ENCODE data around the gene RBKS.
A peak's percentile ranks its signal among the peaks of the same experiment; 100 is the strongest.

RBKS gene

GRCh38 chr2:27808984-27809383 lies 81.2 kb downstream of the RBKS start (continued):
- TF ChIP-seq ZSCAN18 (tag by site-specific recombination; IDR thresholded peaks at IDR 0.05) (no peak), ZNF114 (tag by site-specific recombination; IDR thresholded peaks at IDR 0.05) (no peak), MZF1 (tag by site-specific recombination; IDR thresholded peaks at IDR 0.05; ENCODE audit: borderline replicate concordance) (no peak), ZNF148 (tag by site-specific recombination; IDR thresholded peaks at IDR 0.05; ENCODE audit: borderline replicate concordance) (no peak), ZIC2 (tag by site-specific recombination; IDR thresholded peaks at IDR 0.05) (no peak), ZNF121 (tag by site-specific recombination; IDR thresholded peaks at IDR 0.05) (no peak), RBAK (tag by site-specific recombination; IDR thresholded peaks at IDR 0.05) (no peak)

- CTCF ChIA-PET: interaction anchor here (0.6 kb wide), 1 partner anchor 91 kb away, joined by 3 read pairs; no protein-coding TSS in a partner anchor
- Histone ChIP-seq H3K36me3 (ENCODE audit: control insufficient read depth in 2 of 2, insufficient read depth in 1 of 2, low read length in 2 of 2) (no peaks in the 10 kb centered on the region), H3K27ac (ENCODE audit: extremely low read depth, low read depth, low read length) (no peak overlapping the region), H3K9me3 (ENCODE audit: control insufficient read depth, insufficient read depth, low read depth, low read length) (no peaks in the 10 kb centered on the region), H3K4me3 (ENCODE audit: low read depth, low read length) (no peak overlapping the region), H3K4me1 (ENCODE audit: control insufficient read depth, insufficient read depth, low read length) (no peaks in the 10 kb centered on the region)
- POLR2A ChIA-PET: no interaction called here
- no peak for TF ChIP-seq ZNF837 (tag by site-specific recombination; IDR thresholded peaks at IDR 0.05)
- TF ChIP-seq ZNF473 (tag by site-specific recombination; IDR thresholded peaks at IDR 0.05): no peak
- TF ChIP-seq RBAK (tag by site-specific recombination; IDR thresholded peaks at IDR 0.05): no peak
- no peak for TF ChIP-seq ZNF157 (tag by site-specific recombination; IDR thresholded peaks at IDR 0.05)
- TF ChIP-seq ZSCAN16 (tag by site-specific recombination; IDR thresholded peaks at IDR 0.05): no peak
- no peak for TF ChIP-seq ZNF433 (tag by site-specific recombination; IDR thresholded peaks at IDR 0.05; ENCODE audit: low read depth)
These were observed 81.8 kb downstream of the RBKS start for GRCh38 chr2:27808418-27808817.

GRCh38 chr2:27807476-27807875 lies 82.7 kb downstream of the RBKS start:
- Histone ChIP-seq H3K4me3 (ENCODE audit: low read depth, low read length) (no peak overlapping the region), H3K27ac (ENCODE audit: extremely low read depth, low read depth, low read length) (no peak overlapping the region), H3K9me3 (ENCODE audit: control insufficient read depth, insufficient read depth, low read depth, low read length) (no peaks in the 10 kb centered on the region), H3K4me1 (ENCODE audit: control insufficient read depth, insufficient read depth, low read length) (no peaks in the 10 kb centered on the region), H3K36me3 (ENCODE audit: control insufficient read depth in 2 of 2, insufficient read depth in 1 of 2, low read length in 2 of 2) (no peaks in the 10 kb centered on the region)
- ChIA-PET CTCF (interaction anchor here (0.6 to 0.9 kb wide), 6 partner anchors 12 to 209 kb away, joined by 3 to 4 read pairs (median 4); no protein-coding TSS in a partner anchor), POLR2A (no interaction called here)
- TF ChIP-seq ZNF654 (tag by site-specific recombination; IDR thresholded peaks at IDR 0.05; ENCODE audit: low read depth) (peak; percentile 44), ZNF621 (tag by site-specific recombination; IDR thresholded peaks at IDR 0.05) (no peak), ZXDB (tag by site-specific recombination; IDR thresholded peaks at IDR 0.05) (no peak), CTCF (tag by site-specific recombination; IDR thresholded peaks at IDR 0.05) (0 out of 2 replicates have a peak, but pooled peaks have one; percentile 16), ZNF776 (tag by site-specific recombination; IDR thresholded peaks at IDR 0.05; ENCODE audit: borderline replicate concordance) (no peak)

Measured in HEK293 (cell line).